B cell (primary cell): ENCODE data around the gene B4GALNT4.

Experiments used
- CTCF ChIP-seq: fragments of 200-600 bp; IDR thresholded peaks from one replicate; pipeline ENCODE4 v1.8.0; 2022; ENCODE audit warnings: antibody characterized with exemption, mild to moderate bottlenecking
- EZH2 ChIP-seq: IDR thresholded peaks from 2 replicates; pipeline ENCODE4 v1.6.1; 2012; ENCODE audit warnings: borderline replicate concordance, low read depth, mild to moderate bottlenecking, moderate library complexity, low read length; ENCODE audit not compliant: insufficient read depth, poor library complexity, severe bottlenecking

GRCh38 chr11:352456-353031, 16.8 kb upstream of the B4GALNT4 start:
- no peak for TF ChIP-seq CTCF
- no peak for TF ChIP-seq EZH2
